SK-N-SH treated with all-trans-retinoic acid at 6 μM for 48 hours (cell line): Measurements from ENCODE around the gene STK16.
A peak's percentile ranks its signal among the peaks of the same experiment; 100 is the strongest.

Experiments
- ATAC-seq: fragments of 200-7000 bp; cut with Tn5 transposase; 3 replicates; pipeline ENCODE4 v1.9.1; 2020; ENCODE audit warnings: mild to moderate bottlenecking, moderate library complexity
- ARNTL ChIP-seq: fragments of 450-650 bp; formaldehyde crosslinking; IDR thresholded peaks from 2 replicates; pipeline ENCODE4 v1.5.0; 2020; ENCODE audit warnings: low read depth, mild to moderate bottlenecking, moderate library complexity, borderline replicate concordance
- BACH2 ChIP-seq: fragments of 250-450 bp; sonication (Bioruptor Pico); IDR thresholded peaks from 2 replicates; pipeline ENCODE4 v1.9.0; 2021; ENCODE audit warnings: mild to moderate bottlenecking, borderline replicate concordance
- CSDC2 ChIP-seq: fragments of 250-450 bp; sonication (Bioruptor Pico); IDR thresholded peaks from 2 replicates; pipeline ENCODE4 v1.5.0; 2020; ENCODE audit warnings: mild to moderate bottlenecking, moderate library complexity
- ESRRG ChIP-seq: fragments of 250-450 bp; sonication (Bioruptor Pico); IDR thresholded peaks from 2 replicates; pipeline ENCODE4 v1.6.1; 2021; ENCODE audit warnings: mild to moderate bottlenecking
- GLIS3 ChIP-seq: fragments of 250-450 bp; sonication (Bioruptor Pico); IDR thresholded peaks from 2 replicates; pipeline ENCODE4 v1.5.0; 2020; ENCODE audit warnings: mild to moderate bottlenecking, moderate library complexity
- OSR1 ChIP-seq: fragments of 250-450 bp; sonication (Bioruptor Pico); IDR thresholded peaks from 2 replicates; pipeline ENCODE4 v1.8.0; 2022; ENCODE audit warnings: moderate library complexity, mild to moderate bottlenecking, inconsistent platforms
- PPARA ChIP-seq: fragments of 250-450 bp; sonication (Bioruptor Pico); IDR thresholded peaks from 2 replicates; pipeline ENCODE4 v1.5.0; 2020; ENCODE audit warnings: mild to moderate bottlenecking, borderline replicate concordance
- RARB ChIP-seq: fragments of 250-450 bp; sonication (Bioruptor Pico); IDR thresholded peaks from 2 replicates; pipeline ENCODE4 v1.8.0; 2021; ENCODE audit warnings: mild to moderate bottlenecking, moderate library complexity
- SNAI2 ChIP-seq: fragments of 250-450 bp; sonication (Bioruptor Pico); IDR thresholded peaks from 2 replicates; pipeline ENCODE4 v1.5.0; 2020; ENCODE audit warnings: mild to moderate bottlenecking, moderate library complexity
- TCF4 ChIP-seq: fragments of 250-450 bp; sonication (Bioruptor Pico); IDR thresholded peaks from 2 replicates; pipeline ENCODE4 v1.8.0; 2021; ENCODE audit warnings: mild to moderate bottlenecking, moderate library complexity, borderline replicate concordance
- TOX ChIP-seq: fragments of 250-450 bp; sonication (Bioruptor Pico); IDR thresholded peaks from 2 replicates; pipeline ENCODE4 v1.8.0; 2021; ENCODE audit warnings: mild to moderate bottlenecking, moderate library complexity, borderline replicate concordance
- ZC3H10 ChIP-seq: fragments of 250-450 bp; sonication (Bioruptor Pico); IDR thresholded peaks from 2 replicates; pipeline ENCODE4 v1.5.1; 2021; ENCODE audit warnings: mild to moderate bottlenecking, moderate library complexity
- ZFP3 ChIP-seq: fragments of 250-450 bp; sonication (Bioruptor Pico); IDR thresholded peaks from 2 replicates; pipeline ENCODE4 v1.5.0; 2020; ENCODE audit warnings: mild to moderate bottlenecking, moderate library complexity
- ZNF565 ChIP-seq: fragments of 450-650 bp; formaldehyde crosslinking; conservative IDR thresholded peaks from 2 replicates; pipeline ENCODE4 v1.5.0; 2020; ENCODE audit warnings: low read depth, mild to moderate bottlenecking, moderate library complexity
- ZNF70 ChIP-seq: fragments of 450-650 bp; formaldehyde crosslinking; IDR thresholded peaks from 2 replicates; pipeline ENCODE4 v1.5.0; 2020; ENCODE audit warnings: mild to moderate bottlenecking, moderate library complexity
- ZNF8 ChIP-seq: fragments of 450-650 bp; formaldehyde crosslinking; IDR thresholded peaks from 2 replicates; pipeline ENCODE4 v1.5.0; 2020; ENCODE audit warnings: mild to moderate bottlenecking, moderate library complexity
- TF ChIP-seq, protein P1 (sequence below): fragments of 250-450 bp; sonication (Bioruptor Pico); IDR thresholded peaks from 2 replicates; pipeline ENCODE4 v1.5.1; 2020; ENCODE audit warnings: low read depth, mild to moderate bottlenecking, moderate library complexity
- TF ChIP-seq, protein P2 (sequence below): fragments of 250-450 bp; sonication (Bioruptor Pico); IDR thresholded peaks from 2 replicates; pipeline ENCODE4 v1.8.0; 2021; ENCODE audit warnings: low read depth, mild to moderate bottlenecking, moderate library complexity, borderline replicate concordance
- TF ChIP-seq, protein P3 (sequence below): fragments of 250-450 bp; sonication (Bioruptor Pico); IDR thresholded peaks from 2 replicates; pipeline ENCODE4 v1.5.1; 2021; ENCODE audit warnings: mild to moderate bottlenecking, moderate library complexity
- TF ChIP-seq, protein P4 (sequence below): fragments of 250-450 bp; sonication (Bioruptor Pico); IDR thresholded peaks from 2 replicates; pipeline ENCODE4 v1.8.0; 2020; ENCODE audit warnings: mild to moderate bottlenecking, moderate library complexity, borderline replicate concordance

STK16 gene

DNA sequence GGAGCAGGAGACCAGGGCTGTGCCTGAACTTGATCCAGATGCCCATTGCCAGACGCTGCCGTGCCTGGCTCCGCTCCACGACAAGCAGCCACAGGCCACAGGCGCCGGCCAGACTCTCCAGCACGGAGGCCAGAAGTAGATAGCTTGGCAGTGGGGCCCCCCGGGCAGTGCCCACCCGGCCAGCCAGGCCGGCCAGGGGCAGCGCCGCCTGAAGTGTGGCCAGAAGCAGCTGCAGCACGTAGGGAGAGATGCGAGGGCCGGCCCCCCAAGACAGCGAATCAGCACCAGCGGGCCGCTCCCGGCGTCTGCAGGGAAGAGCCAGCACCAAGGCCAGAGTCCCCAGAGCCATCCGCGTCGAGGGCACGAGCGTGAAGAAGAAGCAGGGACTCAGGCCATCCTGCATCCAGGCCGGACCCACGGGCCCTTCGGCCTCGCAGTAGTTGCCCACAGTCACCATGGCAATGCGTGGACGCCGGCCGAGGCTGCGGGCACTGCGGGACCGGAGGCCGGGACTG, 27.0 kb upstream of the STK16 start:
- peak; percentile 86 for ATAC-seq

DNA sequence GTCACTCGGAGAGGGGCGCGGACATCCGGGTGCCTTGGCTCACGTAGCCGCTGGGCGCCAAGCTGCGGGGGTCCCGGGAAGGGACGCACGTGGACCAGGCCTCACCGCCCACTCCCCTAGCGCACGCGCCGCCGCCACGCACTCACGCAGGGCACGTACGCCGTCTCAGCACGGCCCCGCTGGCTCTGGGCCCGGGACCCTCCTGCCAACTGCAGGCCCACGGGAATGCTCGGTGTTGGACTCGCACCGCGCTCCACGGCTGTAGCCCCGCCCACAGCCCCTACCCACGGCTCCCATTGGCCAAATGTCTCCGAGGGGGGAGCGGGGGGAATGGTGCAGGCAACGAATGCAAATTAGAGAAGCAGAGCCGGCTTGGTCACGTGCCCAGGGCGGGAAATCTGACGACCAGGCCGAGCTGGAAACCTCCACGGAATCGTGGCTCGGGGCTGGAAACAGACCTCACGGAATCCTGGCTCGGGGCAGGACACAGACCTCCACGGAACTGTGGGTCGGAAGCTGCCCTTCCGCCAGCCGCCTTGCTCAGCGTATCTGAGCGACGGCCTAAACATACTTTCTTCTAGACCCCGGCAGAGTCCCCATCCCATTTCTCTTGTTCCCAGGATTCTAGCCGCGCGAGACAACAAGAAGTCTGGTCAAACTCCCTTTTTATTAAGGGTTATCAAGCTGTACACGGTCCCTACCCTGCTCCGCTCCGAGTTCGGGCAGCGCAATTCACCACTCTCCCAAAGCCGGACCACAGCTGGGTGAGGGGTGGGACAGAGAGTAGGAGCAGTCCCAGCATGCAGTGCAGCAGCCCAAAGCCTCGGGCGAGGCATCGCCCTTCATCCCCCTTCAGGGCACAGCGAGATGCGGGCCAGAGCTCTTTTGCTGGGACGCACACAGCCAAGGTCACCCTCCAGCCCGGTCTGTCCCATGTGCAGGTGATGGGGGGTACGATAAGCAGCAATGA, 26.3 kb upstream of the STK16 start, which contains the start of gene ABCB6:
ABCB6 (minus strand) TSS at position 227 of the 970 bp plus-strand sequence. CDS start 285 bp downstream, outside the sequence.
- peak; percentile 82 for ATAC-seq
- no peak for TF ChIP-seq ZFP3 (CRISPR knock-in tag)
- peak; percentile 9; the same call in 1 of the 2 replicates for TF ChIP-seq ZNF70 (CRISPR knock-in tag)
- TF ChIP-seq ZNF565 (CRISPR knock-in tag): 0 out of 2 replicates have a peak, but pooled peaks have one; percentile 29
- TF ChIP-seq, protein P1, sequence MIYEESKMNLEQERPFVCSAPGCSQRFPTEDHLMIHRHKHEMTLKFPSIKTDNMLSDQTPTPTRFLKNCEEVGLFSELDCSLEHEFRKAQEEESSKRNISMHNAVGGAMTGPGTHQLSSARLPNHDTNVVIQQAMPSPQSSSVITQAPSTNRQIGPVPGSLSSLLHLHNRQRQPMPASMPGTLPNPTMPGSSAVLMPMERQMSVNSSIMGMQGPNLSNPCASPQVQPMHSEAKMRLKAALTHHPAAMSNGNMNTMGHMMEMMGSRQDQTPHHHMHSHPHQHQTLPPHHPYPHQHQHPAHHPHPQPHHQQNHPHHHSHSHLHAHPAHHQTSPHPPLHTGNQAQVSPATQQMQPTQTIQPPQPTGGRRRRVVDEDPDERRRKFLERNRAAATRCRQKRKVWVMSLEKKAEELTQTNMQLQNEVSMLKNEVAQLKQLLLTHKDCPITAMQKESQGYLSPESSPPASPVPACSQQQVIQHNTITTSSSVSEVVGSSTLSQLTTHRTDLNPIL (CRISPR knock-in tag): no peak

More for the DNA sequence above, 27.0 kb upstream of the STK16 start:
- peak; percentile 74; the same call in 1 of the 2 replicates for TF ChIP-seq TCF4 (CRISPR knock-in tag)
- TF ChIP-seq, protein P2, sequence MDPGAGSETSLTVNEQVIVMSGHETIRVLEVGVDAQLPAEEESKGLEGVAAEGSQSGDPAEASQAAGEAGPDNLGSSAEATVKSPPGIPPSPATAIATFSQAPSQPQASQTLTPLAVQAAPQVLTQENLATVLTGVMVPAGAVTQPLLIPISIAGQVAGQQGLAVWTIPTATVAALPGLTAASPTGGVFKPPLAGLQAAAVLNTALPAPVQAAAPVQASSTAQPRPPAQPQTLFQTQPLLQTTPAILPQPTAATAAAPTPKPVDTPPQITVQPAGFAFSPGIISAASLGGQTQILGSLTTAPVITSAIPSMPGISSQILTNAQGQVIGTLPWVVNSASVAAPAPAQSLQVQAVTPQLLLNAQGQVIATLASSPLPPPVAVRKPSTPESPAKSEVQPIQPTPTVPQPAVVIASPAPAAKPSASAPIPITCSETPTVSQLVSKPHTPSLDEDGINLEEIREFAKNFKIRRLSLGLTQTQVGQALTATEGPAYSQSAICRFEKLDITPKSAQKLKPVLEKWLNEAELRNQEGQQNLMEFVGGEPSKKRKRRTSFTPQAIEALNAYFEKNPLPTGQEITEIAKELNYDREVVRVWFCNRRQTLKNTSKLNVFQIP (CRISPR knock-in tag): no peak
- TF ChIP-seq, protein P3, sequence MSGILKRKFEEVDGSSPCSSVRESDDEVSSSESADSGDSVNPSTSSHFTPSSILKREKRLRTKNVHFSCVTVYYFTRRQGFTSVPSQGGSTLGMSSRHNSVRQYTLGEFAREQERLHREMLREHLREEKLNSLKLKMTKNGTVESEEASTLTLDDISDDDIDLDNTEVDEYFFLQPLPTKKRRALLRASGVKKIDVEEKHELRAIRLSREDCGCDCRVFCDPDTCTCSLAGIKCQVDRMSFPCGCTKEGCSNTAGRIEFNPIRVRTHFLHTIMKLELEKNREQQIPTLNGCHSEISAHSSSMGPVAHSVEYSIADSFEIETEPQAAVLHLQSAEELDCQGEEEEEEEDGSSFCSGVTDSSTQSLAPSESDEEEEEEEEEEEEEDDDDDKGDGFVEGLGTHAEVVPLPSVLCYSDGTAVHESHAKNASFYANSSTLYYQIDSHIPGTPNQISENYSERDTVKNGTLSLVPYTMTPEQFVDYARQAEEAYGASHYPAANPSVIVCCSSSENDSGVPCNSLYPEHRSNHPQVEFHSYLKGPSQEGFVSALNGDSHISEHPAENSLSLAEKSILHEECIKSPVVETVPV: no peak

DNA sequence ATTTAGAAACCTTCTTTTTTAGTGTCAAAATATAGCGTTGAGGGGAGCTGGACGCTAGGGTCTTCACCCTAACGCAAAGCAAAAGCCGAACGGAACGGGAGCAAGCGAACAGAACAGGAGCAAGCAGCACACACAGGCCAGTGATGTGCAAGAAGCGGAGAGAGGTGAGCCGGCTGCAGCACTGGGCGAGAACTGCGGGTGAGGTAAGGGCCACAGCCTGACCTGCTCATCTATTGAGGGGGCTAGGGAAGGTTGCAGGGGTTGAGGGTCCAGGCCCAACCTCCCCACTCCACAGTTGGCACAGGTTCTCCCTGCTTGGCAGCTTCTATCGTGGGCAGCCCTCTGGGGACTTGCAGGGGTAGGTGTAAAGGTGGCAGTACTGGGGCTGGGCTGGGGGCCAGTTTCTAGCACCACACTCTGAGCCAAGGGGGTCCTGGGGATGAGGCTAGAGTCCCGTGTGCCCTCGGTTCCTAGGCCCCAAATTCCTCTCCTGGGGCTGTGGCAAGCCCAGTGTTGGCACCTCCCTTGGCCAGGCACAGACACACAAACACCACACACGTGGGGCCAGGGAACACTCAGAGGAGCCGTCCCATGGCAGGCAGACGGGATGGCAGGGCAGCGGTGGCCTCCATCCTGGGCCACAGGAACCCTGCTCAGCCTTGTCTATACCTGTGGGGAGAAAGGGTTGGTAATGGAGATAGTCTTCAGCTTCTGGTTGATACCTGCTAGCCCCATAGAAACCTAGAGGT, 25.3 kb upstream of the STK16 start:
- ATAC-seq: no peak
- no peak for TF ChIP-seq ZNF8 (CRISPR knock-in tag)

DNA sequence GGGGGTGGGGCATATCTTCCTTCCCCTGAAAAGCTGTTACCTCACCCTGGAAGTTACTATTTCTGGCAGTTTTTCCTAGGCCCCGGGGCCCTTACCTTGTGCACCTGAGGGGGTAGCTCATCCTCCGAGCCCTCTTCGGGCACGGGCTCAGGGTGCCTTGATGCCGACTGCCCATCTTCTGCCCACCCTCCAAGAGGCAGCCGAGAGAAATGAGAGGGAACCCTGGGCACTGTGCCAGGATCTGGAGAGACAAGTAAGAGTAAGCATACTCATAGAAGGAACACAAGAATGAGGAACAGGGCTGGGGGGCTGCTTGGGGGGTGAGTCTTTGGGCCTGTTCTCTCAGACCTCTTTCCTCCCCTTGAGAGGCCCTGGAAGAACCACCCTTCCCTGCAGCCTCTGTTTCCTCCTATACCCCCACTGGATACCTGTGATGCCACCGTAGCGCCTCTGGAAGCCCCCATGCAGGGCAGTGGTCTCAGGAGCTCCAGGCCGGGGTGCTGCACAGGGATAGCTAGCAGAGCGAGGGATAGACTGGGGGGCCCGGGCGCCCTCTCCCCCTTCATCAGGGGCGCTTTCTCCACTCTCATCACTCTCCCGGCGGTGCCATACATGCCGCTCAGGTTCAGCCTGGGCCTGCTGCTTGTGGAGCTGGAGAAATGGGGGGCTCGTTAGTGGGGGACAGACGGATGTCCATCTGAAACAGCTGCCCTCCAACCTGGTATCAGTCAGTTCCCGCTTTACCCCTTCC, 24.5 kb upstream of the STK16 start:
- no peak for ATAC-seq
- TF ChIP-seq, protein P2 (CRISPR knock-in tag): no peak
- TF ChIP-seq RARB: no peak
- TF ChIP-seq TOX (CRISPR knock-in tag): no peak
- no peak for TF ChIP-seq PPARA (CRISPR knock-in tag)
- no peak for TF ChIP-seq ZC3H10 (CRISPR knock-in tag)
- no peak for TF ChIP-seq ZNF565 (CRISPR knock-in tag)
- TF ChIP-seq ZNF70 (CRISPR knock-in tag): no peak
- no peak for TF ChIP-seq ESRRG
- TF ChIP-seq OSR1 (CRISPR knock-in tag): no peak
- TF ChIP-seq BACH2: no peak
- TF ChIP-seq, protein P4, sequence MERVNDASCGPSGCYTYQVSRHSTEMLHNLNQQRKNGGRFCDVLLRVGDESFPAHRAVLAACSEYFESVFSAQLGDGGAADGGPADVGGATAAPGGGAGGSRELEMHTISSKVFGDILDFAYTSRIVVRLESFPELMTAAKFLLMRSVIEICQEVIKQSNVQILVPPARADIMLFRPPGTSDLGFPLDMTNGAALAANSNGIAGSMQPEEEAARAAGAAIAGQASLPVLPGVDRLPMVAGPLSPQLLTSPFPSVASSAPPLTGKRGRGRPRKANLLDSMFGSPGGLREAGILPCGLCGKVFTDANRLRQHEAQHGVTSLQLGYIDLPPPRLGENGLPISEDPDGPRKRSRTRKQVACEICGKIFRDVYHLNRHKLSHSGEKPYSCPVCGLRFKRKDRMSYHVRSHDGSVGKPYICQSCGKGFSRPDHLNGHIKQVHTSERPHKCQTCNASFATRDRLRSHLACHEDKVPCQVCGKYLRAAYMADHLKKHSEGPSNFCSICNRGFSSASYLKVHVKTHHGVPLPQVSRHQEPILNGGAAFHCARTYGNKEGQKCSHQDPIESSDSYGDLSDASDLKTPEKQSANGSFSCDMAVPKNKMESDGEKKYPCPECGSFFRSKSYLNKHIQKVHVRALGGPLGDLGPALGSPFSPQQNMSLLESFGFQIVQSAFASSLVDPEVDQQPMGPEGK (CRISPR knock-in tag): no peak
- TF ChIP-seq SNAI2 (CRISPR knock-in tag): no peak
- no peak for TF ChIP-seq CSDC2 (CRISPR knock-in tag)
- no peak for TF ChIP-seq ARNTL (CRISPR knock-in tag)
- TF ChIP-seq GLIS3 (CRISPR knock-in tag): no peak
- no peak for TF ChIP-seq TCF4 (CRISPR knock-in tag)
- TF ChIP-seq, all 23 proteins: peak for 0
